Fibroblast of villous mesenchyme (primary cell): Measurements from ENCODE around the gene PPP2R2B. TPM values are rescaled to one million over a fixed set of nuclear protein-coding genes. Genes with fewer than 3 reads are reported as not detected.

ENCODE experiments used
- DNase-seq: peaks from one replicate; pipeline ENCODE4 v3.0.0-alpha.2; 2010; ENCODE audit warnings: low read depth
- H3K4me3 ChIP-seq: 2 replicates; pipeline ENCODE4 v1.5.1; 2011; ENCODE audit warnings: low read depth, mild to moderate bottlenecking, low read length
- CTCF ChIP-seq: IDR thresholded peaks from 2 replicates; pipeline ENCODE4 v1.5.1; 2012; ENCODE audit warnings: low read depth, mild to moderate bottlenecking, low read length; ENCODE audit not compliant: insufficient read depth
- small RNA-seq: library from RNA; depleted of rRNA; stranded (forward); fragments of <200 nt; gene quantifications from one replicate; pipeline ENCODE3, GENCODE V24; 2012
- total RNA-seq: library from RNA; depleted of rRNA; stranded (reverse); fragments of >200 nt; gene quantifications from 2 replicates; pipeline ENCODE4 v1.2.3, GENCODE V29; 2012

The PPP2R2B gene
- total RNA-seq, 1 donor: 2.2 TPM

GRCh38 chr5:146540414-146540813 is 338.1 kb downstream of the PPP2R2B start:
- no peak overlapping the region for H3K4me3 ChIP-seq
- peak; percentile 5 for DNase-seq
- TF ChIP-seq CTCF: no peak

GRCh38 chr5:146539973-146540372 is 338.6 kb downstream of the PPP2R2B start:
- no peak for DNase-seq
- no peak overlapping the region for H3K4me3 ChIP-seq
- TF ChIP-seq CTCF: no peak

GRCh38 chr5:146538432-146538831 is 340.1 kb downstream of the PPP2R2B start:
- no peak for TF ChIP-seq CTCF
- no peak for DNase-seq
- H3K4me3 ChIP-seq: no peak overlapping the region

- no peak for TF ChIP-seq CTCF
- no peak for DNase-seq
- H3K4me3 ChIP-seq: no peak overlapping the region
Observed at GRCh38 chr5:146533882-146534281, 344.7 kb downstream of the PPP2R2B start.

- TF ChIP-seq CTCF: peak; percentile 84
- peak; percentile 56 for DNase-seq
- no peak overlapping the region for H3K4me3 ChIP-seq
Observed at GRCh38 chr5:146533260-146533857, 345.2 kb downstream of the PPP2R2B start.

Small RNA genes lying within 50 kb of the gene (small RNA-seq; reads per million reads assigned to genes)
- gene RN7SL791P: not detected
